ENCODE results near the gene CLTB. TPM values are rescaled to one million over a fixed set of nuclear protein-coding genes. Genes with fewer than 3 reads are reported as not detected.

The CLTB gene
- total RNA-seq, 1 experiment from 2014 or later, result 58.6 TPM

GRCh38 chr5:176365351-176366231, 50.7 kb downstream of the CLTB start, which contains the start of gene ARL10:
Gene ARL10, plus strand, starts transcription at chr5:176365487. Its CDS starts 77 bp downstream, at chr5:176365564.
- Histone ChIP-seq H4K20me1 (ENCODE audit: insufficient read depth) (no peaks in the 10 kb centered on the region), H3K4me3 (replicated peaks in 1 of 2; ENCODE audit: low read depth in 1 of 2, low read length in 2 of 2) (no peak within 1 kb of the TSS), H2AFZ (ENCODE audit: low read depth, low read length, poor library complexity, severe bottlenecking) (no peak within 1 kb of the TSS), H3K36me3 (ENCODE audit: control insufficient read depth in 1 of 2, insufficient read depth in 2 of 2, low read length in 2 of 2) (no peaks in the 10 kb centered on the region), H3K9me3 (ENCODE audit: control insufficient read depth in 1 of 2, insufficient read depth in 1 of 2, low read depth in 1 of 2, low read length in 2 of 2) (no peaks in the 10 kb centered on the region), H3K4me2 (ENCODE audit: low read length) (no peak within 1 kb of the TSS), H3K4me1 (ENCODE audit: control insufficient read depth in 1 of 2, insufficient read depth in 2 of 2, low read length in 2 of 2) (peaks cover 9 to 21% of the 10 kb centered on the region in 2 experiments), H3K79me2 (ENCODE audit: insufficient read depth, low read length) (peaks cover 9% of the 10 kb centered on the region), H3K27ac (ENCODE audit: low read depth, low read length) (no peak within 1 kb of the TSS), H3K27me3 (ENCODE audit: insufficient read depth, low read length) (no peaks in the 10 kb centered on the region), H3K9ac (ENCODE audit: low read length) (no peak within 1 kb of the TSS), H3K9me2 (ENCODE audit: insufficient read depth) (no peaks in the 10 kb centered on the region)
- CTCF ChIA-PET, result no interaction called here
- POLR2A ChIA-PET, result no interaction called here
- TF ChIP-seq, protein P1, sequence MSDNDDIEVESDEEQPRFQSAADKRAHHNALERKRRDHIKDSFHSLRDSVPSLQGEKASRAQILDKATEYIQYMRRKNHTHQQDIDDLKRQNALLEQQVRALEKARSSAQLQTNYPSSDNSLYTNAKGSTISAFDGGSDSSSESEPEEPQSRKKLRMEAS (IDR thresholded peaks at IDR 0.05), result no peak
- TF ChIP-seq YY1 (IDR thresholded peaks at IDR 0.05; ENCODE audit: extremely low read depth, insufficient replicate concordance, low read depth, low read length), result no peak
- no peak for TF ChIP-seq ATF3 (IDR thresholded peaks at IDR 0.05)
- no peak for TF ChIP-seq CEBPB (IDR thresholded peaks at IDR 0.05; ENCODE audit: low read depth)
- TF ChIP-seq ZNF274 (IDR thresholded peaks at IDR 0.05; ENCODE audit: low read depth, low read length), result no peak
- TF ChIP-seq ZFX (IDR thresholded peaks at IDR 0.05), result no peak
- TF ChIP-seq EZH2phosphoT487 (IDR thresholded peaks at IDR 0.05; ENCODE audit: borderline replicate concordance), result no peak
- TF ChIP-seq, protein P2, sequence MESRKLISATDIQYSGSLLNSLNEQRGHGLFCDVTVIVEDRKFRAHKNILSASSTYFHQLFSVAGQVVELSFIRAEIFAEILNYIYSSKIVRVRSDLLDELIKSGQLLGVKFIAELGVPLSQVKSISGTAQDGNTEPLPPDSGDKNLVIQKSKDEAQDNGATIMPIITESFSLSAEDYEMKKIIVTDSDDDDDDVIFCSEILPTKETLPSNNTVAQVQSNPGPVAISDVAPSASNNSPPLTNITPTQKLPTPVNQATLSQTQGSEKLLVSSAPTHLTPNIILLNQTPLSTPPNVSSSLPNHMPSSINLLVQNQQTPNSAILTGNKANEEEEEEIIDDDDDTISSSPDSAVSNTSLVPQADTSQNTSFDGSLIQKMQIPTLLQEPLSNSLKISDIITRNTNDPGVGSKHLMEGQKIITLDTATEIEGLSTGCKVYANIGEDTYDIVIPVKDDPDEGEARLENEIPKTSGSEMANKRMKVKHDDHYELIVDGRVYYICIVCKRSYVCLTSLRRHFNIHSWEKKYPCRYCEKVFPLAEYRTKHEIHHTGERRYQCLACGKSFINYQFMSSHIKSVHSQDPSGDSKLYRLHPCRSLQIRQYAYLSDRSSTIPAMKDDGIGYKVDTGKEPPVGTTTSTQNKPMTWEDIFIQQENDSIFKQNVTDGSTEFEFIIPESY (IDR thresholded peaks at IDR 0.05; ENCODE audit: extremely low read depth, insufficient replicate concordance, low read length), result no peak
- TF ChIP-seq, protein P3, sequence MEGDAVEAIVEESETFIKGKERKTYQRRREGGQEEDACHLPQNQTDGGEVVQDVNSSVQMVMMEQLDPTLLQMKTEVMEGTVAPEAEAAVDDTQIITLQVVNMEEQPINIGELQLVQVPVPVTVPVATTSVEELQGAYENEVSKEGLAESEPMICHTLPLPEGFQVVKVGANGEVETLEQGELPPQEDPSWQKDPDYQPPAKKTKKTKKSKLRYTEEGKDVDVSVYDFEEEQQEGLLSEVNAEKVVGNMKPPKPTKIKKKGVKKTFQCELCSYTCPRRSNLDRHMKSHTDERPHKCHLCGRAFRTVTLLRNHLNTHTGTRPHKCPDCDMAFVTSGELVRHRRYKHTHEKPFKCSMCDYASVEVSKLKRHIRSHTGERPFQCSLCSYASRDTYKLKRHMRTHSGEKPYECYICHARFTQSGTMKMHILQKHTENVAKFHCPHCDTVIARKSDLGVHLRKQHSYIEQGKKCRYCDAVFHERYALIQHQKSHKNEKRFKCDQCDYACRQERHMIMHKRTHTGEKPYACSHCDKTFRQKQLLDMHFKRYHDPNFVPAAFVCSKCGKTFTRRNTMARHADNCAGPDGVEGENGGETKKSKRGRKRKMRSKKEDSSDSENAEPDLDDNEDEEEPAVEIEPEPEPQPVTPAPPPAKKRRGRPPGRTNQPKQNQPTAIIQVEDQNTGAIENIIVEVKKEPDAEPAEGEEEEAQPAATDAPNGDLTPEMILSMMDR (IDR thresholded peaks at IDR 0.05 in 2 of 3, conservative IDR thresholded peaks at IDR 0.05 in 1 of 3; ENCODE audit: borderline replicate concordance in 1 of 3, insufficient read depth in 1 of 3, low read depth in 2 of 3, low read length in 2 of 3), result no peak
- TF ChIP-seq EGR1 (IDR thresholded peaks at IDR 0.05; ENCODE audit: low read depth), result no peak
- no peak for TF ChIP-seq JUND (IDR thresholded peaks at IDR 0.05)
- TF ChIP-seq ELF1 (IDR thresholded peaks at IDR 0.05; ENCODE audit: borderline replicate concordance, low read depth), result no peak
- intact Hi-C loops (cut with micrococcal nuclease), result no loop called here
- no peak for DNase-seq (ENCODE audit: low read depth, low spot score)
- RAD21 ChIA-PET (ENCODE audit: low non-redundant PET in 1 of 2, low total read pairs in 2 of 2, uncharacterized antibody in 2 of 2, unreplicated experiment in 2 of 2), result no interaction called here
- BruUV-seq (replicated peaks), result no TSS peak
- no peak for ATAC-seq
